Vagina (tissue), 2 donors: ENCODE measurements around the gene TBC1D8.

Source experiments
- CTCF ChIP-seq, 3 experiments: fragments of 450-650 bp in 2 of 3; fragments of 200-600 bp in 1 of 3; sonication (generic) in 1 of 3; IDR thresholded peaks; one replicate each; pipeline ENCODE4 v1.5.1; 2017 to 2019; ENCODE audit warnings: antibody characterized with exemption in 3 of 3, mild to moderate bottlenecking in 2 of 3, moderate library complexity in 2 of 3
- POLR2A ChIP-seq, 2 donors: fragments of 450-650 bp; IDR thresholded peaks; one replicate each; pipeline ENCODE4 v1.6.1; 2017; ENCODE audit warnings: antibody characterized with exemption in 2 of 2, mild to moderate bottlenecking in 2 of 2, moderate library complexity in 2 of 2
- POLR2AphosphoS5 ChIP-seq, 2 donors: sonication (generic); formaldehyde crosslinking; IDR thresholded peaks; one replicate each; pipeline ENCODE4 v1.9.0; 2017; ENCODE audit warnings: antibody characterized with exemption in 2 of 2, mild to moderate bottlenecking in 2 of 2, low read depth in 1 of 2; ENCODE audit not compliant: insufficient read depth in 1 of 2

- TF ChIP-seq CTCF (IDR thresholded peaks at IDR 0.05) (no peak), POLR2AphosphoS5 (IDR thresholded peaks at IDR 0.05; ENCODE audit: insufficient read depth in 1 of 2, low read depth in 1 of 2) (no peak), POLR2A (IDR thresholded peaks at IDR 0.05) (no peak)
These were observed 132.2 kb downstream of the TBC1D8 start for GRCh38 chr2:101018934-101019333.
